GM18519 (cell line): ENCODE results near the gene HOXA9.
A peak's percentile ranks its signal among the peaks of the same experiment; 100 is the strongest.

Experiments used
- ATAC-seq: cut with Tn5 transposase; IDR thresholded peaks from one replicate; pipeline ENCODE4 v1.9.1; 2021; ENCODE audit warnings: mild to moderate bottlenecking, moderate library complexity; ENCODE audit not compliant: unreplicated experiment, low FRiP score

Gene HOXA9

DNA sequence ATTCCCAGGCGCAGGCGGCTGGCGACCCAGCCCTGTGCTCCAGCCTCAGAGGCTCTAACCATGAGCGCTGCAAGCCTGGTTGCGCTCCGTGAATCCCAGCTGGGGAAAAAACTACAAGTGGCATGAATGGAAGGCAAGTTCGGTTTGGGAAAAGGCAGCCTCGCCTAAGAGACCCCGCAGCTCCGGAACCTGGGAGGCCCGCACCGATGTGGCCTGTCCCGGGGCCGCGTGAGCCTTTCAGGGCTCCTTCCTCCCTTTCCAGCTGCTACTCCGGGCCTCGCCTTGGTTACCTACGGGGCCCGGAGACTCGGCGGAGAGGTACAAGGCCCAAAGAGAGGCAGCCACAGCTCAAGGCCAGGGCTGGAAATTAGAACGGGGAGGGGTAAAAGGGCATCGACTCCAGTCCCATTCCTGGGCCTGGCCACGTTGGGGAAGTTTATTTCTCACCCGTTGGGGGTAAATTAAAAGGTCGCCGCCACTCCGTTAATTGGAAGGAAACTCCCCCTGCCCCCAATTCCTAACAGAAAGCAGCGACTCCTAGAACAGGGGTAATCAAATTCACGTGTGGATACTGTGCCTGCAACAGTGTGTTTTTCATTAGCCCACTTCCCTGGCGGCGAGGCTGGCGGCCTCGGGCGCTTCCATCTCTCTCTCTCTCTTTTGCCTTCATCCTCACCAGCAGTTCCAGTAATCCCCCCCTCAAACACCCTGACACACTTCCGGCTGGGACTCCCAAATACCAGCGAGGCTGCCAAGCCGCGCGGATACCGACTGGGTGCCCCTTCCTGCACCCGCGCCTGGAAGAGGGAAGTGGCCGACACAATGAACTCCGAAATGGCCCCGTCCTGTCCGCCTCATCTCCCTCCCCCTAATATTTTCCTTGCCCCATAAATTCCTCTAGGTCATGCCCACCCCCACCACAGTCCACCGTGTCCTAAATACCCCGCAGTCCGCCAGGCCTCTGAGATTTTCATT lies 1.5 kb upstream of the HOXA9 start:
- no peak for ATAC-seq

DNA sequence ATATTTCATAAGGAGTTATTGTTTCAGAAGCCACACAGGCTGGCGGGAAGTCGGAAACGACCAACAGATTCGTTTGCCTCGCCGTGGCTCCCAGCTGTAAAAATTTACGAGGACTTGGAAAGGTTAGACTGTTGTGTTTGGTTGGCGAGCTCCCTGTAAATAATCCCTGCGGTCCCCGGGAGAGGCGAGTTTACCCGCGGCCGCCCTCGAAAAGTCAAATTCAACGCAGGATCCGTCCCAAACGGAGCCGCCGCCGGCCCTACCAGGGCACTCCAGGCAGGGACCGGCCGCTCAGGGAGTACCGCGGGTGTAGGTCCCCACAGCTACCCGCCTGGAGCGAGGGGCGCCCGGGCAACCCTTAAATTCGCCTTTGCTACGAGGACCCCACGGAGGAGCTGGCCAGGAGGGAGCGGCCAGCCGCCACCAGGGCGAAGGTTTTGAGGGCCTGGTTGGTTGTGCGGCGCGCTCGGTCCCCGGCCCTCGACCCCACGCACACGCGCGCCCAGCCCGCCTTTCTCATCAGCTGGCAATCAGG lies 726 bp upstream of the HOXA9 start:
- ATAC-seq, result no peak

- no peak for ATAC-seq
Observed at GRCh38 chr7:27164367-27165088, 809 bp downstream of the HOXA9 start.

DNA sequence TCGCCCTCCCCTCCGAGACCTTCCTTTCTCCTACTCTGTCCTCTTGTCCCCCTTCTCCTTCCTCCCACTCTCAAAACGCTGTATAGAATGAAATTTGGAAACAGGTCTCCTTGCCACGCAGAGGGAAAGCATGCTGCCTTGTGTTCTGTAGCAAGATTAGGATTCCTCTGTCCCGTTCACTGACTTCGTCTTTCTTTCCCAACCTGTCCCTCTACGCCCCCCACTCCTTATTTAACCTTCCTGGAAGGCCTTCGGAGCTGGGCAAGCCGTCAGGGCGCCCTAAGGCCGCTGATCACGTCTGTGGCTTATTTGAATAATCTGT lies 1.3 kb downstream of the HOXA9 start:
- ATAC-seq, result no peak

GRCh38 chr7:27163288-27164044 lies 1.9 kb downstream of the HOXA9 start:
- ATAC-seq, result no peak

GRCh38 chr7:27162561-27163287 lies 2.6 kb downstream of the HOXA9 start:
- no peak for ATAC-seq

DNA sequence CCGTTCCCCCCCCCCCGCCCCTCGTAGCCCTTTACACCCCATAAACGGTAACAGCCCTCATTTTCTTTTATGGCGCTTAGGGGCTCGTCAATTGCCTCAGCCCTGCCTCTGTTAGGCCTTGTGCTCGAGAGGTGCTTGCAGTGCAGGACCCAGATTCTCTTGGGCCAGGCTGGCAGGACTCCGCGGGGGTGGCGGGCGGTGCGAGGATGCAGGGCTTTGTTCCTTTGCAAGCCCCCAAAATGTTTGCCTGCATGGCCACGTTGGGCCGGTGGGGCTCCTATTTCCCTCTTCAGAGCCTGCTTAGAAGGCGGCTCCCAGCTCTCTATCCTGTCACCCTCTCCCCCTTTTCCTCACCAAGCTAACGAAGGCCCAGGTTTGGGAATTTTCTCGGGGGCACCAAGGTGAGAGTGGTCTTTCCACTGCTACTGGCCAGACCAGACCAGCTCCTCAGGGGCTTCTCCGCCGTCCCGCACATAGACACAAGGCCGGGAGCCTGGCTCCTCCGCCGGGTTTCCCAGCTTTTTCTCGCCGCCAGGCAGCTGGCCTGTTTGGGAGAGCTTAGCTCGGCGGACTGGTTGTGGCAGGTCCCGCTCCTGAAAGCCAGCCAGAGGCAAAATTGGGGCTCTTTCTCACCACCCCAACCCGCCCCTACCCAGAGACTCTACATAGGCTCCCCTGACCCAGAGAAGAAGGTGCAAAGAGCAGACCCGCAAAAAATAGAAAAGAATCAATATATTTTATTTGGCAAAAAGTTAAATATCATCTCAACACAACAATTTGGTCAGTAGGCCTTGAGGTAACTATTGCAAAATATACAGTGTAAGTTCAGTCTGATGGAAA lies 3.4 kb downstream of the HOXA9 start:
- ATAC-seq, result no peak

- ATAC-seq, result no peak
Observed at GRCh38 chr7:27161214-27161720, 4.1 kb downstream of the HOXA9 start.

DNA sequence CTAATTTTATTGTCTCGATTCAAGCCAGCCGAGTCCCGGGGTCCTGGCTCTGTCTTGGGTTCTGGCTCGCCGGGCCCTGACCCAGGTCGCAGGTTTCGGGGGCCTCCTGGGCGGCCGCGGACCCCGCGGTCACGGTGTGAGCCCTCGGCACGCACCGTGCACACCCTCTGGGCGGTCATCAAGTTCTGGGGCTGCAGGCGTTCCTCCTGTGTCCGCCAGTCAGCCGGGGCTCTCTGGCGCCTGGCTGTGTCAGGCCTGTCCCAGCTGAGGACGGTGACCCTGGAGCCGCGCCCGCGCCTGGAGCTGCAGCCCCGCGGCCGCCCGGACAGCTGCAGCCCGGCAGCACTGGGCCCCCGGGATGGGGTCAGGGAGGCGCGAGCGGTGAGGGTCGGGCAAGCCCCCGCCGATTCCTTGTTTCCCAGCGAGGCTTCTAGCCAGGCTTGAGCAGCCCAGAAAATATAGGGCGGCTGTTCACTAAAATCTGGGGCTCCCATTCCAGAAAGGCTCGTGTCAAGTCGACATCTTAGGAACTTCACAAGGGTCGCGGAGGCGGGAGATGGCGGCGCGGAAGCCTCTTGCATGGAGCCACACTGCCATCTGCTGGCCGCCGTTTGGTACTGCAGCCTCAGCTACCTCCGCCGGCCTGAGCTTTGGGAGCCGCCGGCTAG lies 4.7 kb downstream of the HOXA9 start:
- ATAC-seq, result peak; percentile 39

DNA sequence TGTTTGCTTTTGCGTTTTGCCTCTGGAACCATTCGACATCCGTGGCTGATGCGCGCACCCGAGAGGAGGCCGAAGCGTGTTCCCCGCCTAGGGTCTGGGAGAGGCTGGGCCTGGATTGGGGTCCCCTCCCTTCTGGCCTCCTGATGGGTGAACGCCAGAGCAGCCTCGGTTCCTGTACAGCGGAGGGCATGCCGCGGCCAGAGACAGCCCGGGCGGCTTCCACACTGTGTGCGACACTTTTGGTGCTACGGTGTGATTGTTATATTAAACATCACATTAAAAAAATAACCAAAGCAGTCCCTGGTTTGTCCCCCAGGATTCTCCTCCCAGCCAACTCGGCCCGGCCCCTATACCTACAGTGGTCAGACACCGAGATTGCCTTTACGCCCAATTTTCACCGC lies 5.2 kb downstream of the HOXA9 start:
- ATAC-seq, result no peak

- ATAC-seq, result no peak
Observed at GRCh38 chr7:27159266-27160144, 5.8 kb downstream of the HOXA9 start.

- ATAC-seq, result no peak
Observed at GRCh38 chr7:27158436-27159265, 6.7 kb downstream of the HOXA9 start.

DNA sequence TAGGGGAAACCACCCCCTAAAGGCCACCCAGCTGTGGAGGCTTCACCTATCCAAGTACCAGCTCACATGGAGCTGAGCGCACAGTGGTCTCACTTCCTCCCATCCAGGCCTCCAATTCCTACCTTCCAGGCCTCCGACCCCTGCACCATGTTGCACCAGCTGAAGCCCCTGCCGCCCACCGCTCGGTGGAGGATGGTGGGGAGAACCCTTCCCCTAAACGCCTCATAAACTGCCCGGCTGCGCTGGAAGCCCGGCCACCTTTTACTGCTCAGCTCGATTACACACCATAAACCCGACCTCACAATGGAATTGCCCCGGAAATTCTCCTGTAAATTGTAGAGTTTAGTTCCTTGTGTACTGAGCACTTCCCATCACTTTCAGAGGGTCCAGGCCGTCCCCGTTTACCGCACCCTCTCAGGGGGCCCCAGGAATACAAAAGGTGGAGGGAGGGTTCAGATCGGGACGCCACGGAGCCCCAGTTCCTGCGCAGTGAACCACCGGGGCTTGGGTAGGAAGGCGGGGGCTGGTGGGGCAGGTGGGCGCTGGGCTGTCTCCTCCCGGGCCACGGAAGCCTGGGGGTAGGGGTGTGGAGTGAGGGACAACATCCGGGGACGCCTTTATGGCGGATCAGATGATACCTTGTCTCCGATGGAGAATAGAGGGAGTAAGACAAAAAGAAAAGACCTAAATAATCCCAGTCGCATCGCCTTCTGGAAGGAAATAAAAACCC lies 7.5 kb downstream of the HOXA9 start:
- ATAC-seq, result no peak

- no peak for ATAC-seq
Observed at GRCh38 chr7:27156916-27157701, 8.2 kb downstream of the HOXA9 start.

DNA sequence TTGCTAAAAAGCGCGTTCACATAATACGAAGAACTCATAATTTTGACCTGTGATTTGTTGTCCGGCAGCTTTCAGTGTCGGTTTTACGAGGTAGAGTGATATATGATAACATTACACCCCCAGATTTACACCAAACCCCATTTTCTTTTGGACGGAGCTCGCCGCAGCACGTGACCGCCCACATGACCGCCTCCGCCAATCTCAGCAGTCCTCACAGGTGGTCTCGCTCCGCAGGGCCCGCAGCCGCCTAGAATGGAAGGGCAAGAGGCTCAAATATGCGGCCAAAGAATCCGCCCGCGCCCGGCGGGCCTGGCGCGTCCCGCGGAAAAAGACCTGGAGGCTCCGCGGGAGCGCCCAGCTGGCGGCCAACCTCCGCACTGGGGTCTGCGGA lies 8.8 kb downstream of the HOXA9 start, which contains the start of gene HOXA7:
Gene HOXA7, minus strand, starts transcription at position 168 of the 391 bp plus-strand sequence. Its CDS starts 130 bp downstream, at position 38.
- no peak for ATAC-seq
